Measurements from ENCODE around the gene CHD2.

GRCh38 chr15:93033434-93034045, 133.4 kb downstream of the CHD2 start:
- TF ChIP-seq CTCF (IDR thresholded peaks at IDR 0.05; ENCODE audit: low read depth, low read length, poor library complexity, severe bottlenecking) (no peak), EZH2phosphoT487 (IDR thresholded peaks at IDR 0.05; ENCODE audit: borderline replicate concordance, low read length) (no peak)
